ENCODE data around the gene TLL2. TPM values are rescaled to one million over a fixed set of nuclear protein-coding genes. Genes with fewer than 3 reads are reported as not detected.

TLL2 gene
- total and polyA plus RNA-seq, 10 donors: 0.23 to 0.75 (median 0.34) TPM

- H3K9me3 ChIP-seq: no peaks in the 10 kb centered on the region
- H3K27me3 ChIP-seq (replicated peaks in 1 of 7): peaks cover 0 to 9% (median 0%) of the 10 kb centered on the region in 7 donors
- peaks cover 0 to 5% (median 0%) of the 10 kb centered on the region in 6 donors for H3K4me1 ChIP-seq
- no peak overlapping the region for H3K27ac ChIP-seq
- no peak for TF ChIP-seq CTCF (IDR thresholded peaks at IDR 0.05 in 8 of 11, conservative IDR thresholded peaks at IDR 0.05 in 3 of 11)
- TF ChIP-seq POLR2A (IDR thresholded peaks at IDR 0.05): no peak
- TF ChIP-seq POLR2AphosphoS5 (IDR thresholded peaks at IDR 0.05): no peak
- intact Hi-C loops (cut with DNase I; ENCODE audit: low total_unique reads): no loop called here
- no peak overlapping the region for H3K4me3 ChIP-seq
- WGBS, 5 donors: 77 to 88% (median 80%) methylated on average over 2 of the region's 2 CpGs
- DNase-seq: no peak
- H3K36me3 ChIP-seq: no peaks in the 10 kb centered on the region
Measured at GRCh38 chr10:96507044-96507443, 6.7 kb downstream of the TLL2 start.

DNA sequence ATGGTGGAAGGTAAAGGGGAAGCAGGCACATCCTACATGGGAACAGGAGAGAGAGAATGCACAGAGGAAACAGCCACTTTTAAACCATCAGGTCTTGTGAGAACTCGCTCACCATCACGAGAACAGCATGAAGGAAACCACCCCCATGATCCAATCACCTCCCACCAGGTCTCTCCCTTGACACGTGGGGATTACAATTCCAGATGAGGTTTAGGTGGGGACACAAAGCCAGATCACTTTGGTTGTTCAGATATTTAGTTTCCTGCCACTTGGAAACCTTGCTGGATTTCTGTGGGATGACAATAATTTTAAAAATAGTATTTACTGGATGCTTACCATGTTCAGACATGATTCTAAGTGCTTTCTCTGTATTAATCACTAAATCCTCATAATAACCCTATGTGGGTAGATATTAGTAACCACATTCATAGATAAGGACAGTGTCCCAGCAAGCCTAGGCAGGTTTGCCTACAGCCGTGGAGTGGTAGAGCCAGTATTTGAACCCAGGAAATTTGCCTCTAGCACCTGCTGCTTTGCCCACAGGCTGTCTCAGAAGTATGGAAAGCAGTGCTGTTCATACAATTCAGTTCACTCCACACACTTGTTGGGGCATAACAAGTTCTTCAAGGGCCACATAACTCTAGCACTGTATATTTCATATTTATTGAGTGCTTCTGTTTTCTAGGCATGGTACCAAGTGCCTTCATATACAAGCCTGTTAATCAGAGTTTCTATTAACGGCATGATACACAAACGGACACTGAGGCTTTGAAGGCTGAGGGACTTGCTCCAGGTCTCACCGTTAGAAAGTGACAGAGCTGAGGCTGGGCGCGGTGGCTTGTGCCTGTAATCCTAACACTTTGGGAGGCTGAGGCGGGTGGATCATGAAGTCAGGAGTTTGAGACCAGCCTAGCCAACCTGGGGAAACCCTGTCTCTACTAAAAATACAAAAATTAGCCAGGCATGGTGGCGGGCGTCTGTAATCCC, 8.3 kb downstream of the TLL2 start:
- no peaks in the 10 kb centered on the region for H3K36me3 ChIP-seq
- TF ChIP-seq POLR2A (IDR thresholded peaks at IDR 0.05) (no peak), CTCF (IDR thresholded peaks at IDR 0.05 in 8 of 11, conservative IDR thresholded peaks at IDR 0.05 in 3 of 11) (no peak)
- DNase-seq: no peak
- no peak overlapping the region for H3K27ac ChIP-seq
- intact Hi-C loops (cut with DNase I; ENCODE audit: low total_unique reads): no loop called here
- H3K9me3 ChIP-seq: no peaks in the 10 kb centered on the region
- H3K4me3 ChIP-seq: no peak overlapping the region
- H3K4me1 ChIP-seq: no peaks in the 10 kb centered on the region
- WGBS, 5 donors: 75 to 83% (median 78%) methylated on average over 12 of the region's 12 CpGs
- H3K27me3 ChIP-seq (replicated peaks in 1 of 7): no peaks in the 10 kb centered on the region

GRCh38 chr10:96502561-96503282, 11.0 kb downstream of the TLL2 start:
- 85 to 91% (median 87%) methylated on average over 7 of the region's 7 CpGs for WGBS, 5 donors
- H3K9me3 ChIP-seq: no peaks in the 10 kb centered on the region

More at GRCh38 chr10:96502561-96503282, 11.0 kb downstream of the TLL2 start:
- Histone ChIP-seq H3K27me3 (replicated peaks in 1 of 7) (no peaks in the 10 kb centered on the region), H3K4me1 (no peaks in the 10 kb centered on the region), H3K27ac (no peak overlapping the region), H3K4me3 (no peak overlapping the region), H3K36me3 (no peaks in the 10 kb centered on the region)
- TF ChIP-seq POLR2A (IDR thresholded peaks at IDR 0.05) (no peak), POLR2AphosphoS5 (IDR thresholded peaks at IDR 0.05) (no peak), CTCF (IDR thresholded peaks at IDR 0.05 in 8 of 11, conservative IDR thresholded peaks at IDR 0.05 in 3 of 11) (no peak)
- intact Hi-C loops (cut with DNase I; ENCODE audit: low total_unique reads): no loop called here
- no peak for DNase-seq

Data from spleen (tissue), 11 donors.